Activated CD8-positive, alpha-beta T cell treated with anti-CD3 and anti-CD28 coated beads for 36 hours (primary cell): ENCODE data around the gene FHAD1. TPM values are rescaled to one million over a fixed set of nuclear protein-coding genes. Genes with fewer than 3 reads are reported as not detected.

ENCODE experiments used
- ATAC-seq: fragments of 200-7000 bp; cut with Tn5 transposase; one replicate; pipeline ENCODE4 v1.10.0; 2021; ENCODE audit warnings: mild to moderate bottlenecking, moderate library complexity
- CTCF ChIA-PET: fragments of 350-600 bp; sonication (Branson Sonifier 250); formaldehyde crosslinking; loops from one replicate; lab custom pipeline; 2021; ENCODE audit warnings: antibody characterized with exemption; lab: Charles Lee
- POLR2A ChIA-PET: fragments of 350-600 bp; sonication (Branson Sonifier 250); formaldehyde crosslinking; loops from one replicate; lab custom pipeline; 2021; ENCODE audit warnings: antibody characterized with exemption; lab: Charles Lee
- DNase-seq: peaks from one replicate; pipeline ENCODE4 v3.0.0-alpha.2; 2020
- H3K27ac Mint-ChIP-seq: one replicate; pipeline ENCODE4 v1.8.0; 2021; ENCODE audit warnings: mild to moderate bottlenecking, mixed read lengths
- H3K27me3 Mint-ChIP-seq: one replicate; pipeline ENCODE4 v1.8.0; 2021; ENCODE audit warnings: mixed read lengths
- H3K36me3 Mint-ChIP-seq: one replicate; pipeline ENCODE4 v1.8.0; 2021; ENCODE audit warnings: low read depth, mixed read lengths
- H3K4me1 Mint-ChIP-seq: one replicate; pipeline ENCODE4 v1.8.0; 2021; ENCODE audit warnings: low read depth, mixed read lengths
- H3K4me3 Mint-ChIP-seq: one replicate; pipeline ENCODE4 v1.8.0; 2021; ENCODE audit warnings: mild to moderate bottlenecking, moderate library complexity, mixed read lengths
- H3K9me3 Mint-ChIP-seq: one replicate; pipeline ENCODE4 v1.8.0; 2021; ENCODE audit warnings: mixed read lengths
- CTCF ChIP-seq: fragments of 200-600 bp; IDR thresholded peaks from one replicate; pipeline ENCODE4 v1.8.0; 2022; ENCODE audit warnings: antibody characterized with exemption, mild to moderate bottlenecking
- intact Hi-C: fragments of 100-400 bp; cut with micrococcal nuclease; formaldehyde crosslinking; loops from one replicate; pipeline ENCODE4 v1.10.0; 2022
- total RNA-seq, 2 experiments: library from RNA; stranded (reverse); gene quantifications; one replicate each; pipeline ENCODE4 v1.2.3, GENCODE V29; 2021

The FHAD1 gene
- total RNA-seq, 2 experiments from 2014 or later = 0.07 to 0.16 TPM

- H3K27me3 Mint-ChIP-seq = peaks cover 3% of the 10 kb centered on the region
- no peak overlapping the region for H3K4me3 Mint-ChIP-seq
- CTCF ChIA-PET = interaction anchor here (0.7 to 2.4 kb wide), 4 partner anchors 9 to 155 kb away, joined by 3 to 7 read pairs (median 4); no protein-coding TSS in a partner anchor
- H3K36me3 Mint-ChIP-seq = no peaks in the 10 kb centered on the region
- no peak for DNase-seq
- TF ChIP-seq CTCF = no peak
- ATAC-seq = no peak
- H3K9me3 Mint-ChIP-seq = peaks cover 2% of the 10 kb centered on the region
- H3K4me1 Mint-ChIP-seq = no peaks in the 10 kb centered on the region
- no peak overlapping the region for H3K27ac Mint-ChIP-seq
- POLR2A ChIA-PET = no interaction called here
- intact Hi-C loops = no loop called here
Measured at GRCh38 chr1:15282810-15283474, 35.9 kb downstream of the FHAD1 start.

- ATAC-seq (no peak), DNase-seq (no peak)
- no peak overlapping the region for H3K27ac Mint-ChIP-seq
- TF ChIP-seq CTCF = no peak
- ChIA-PET POLR2A (no interaction called here), CTCF (interaction anchor here (0.7 to 2.4 kb wide), 4 partner anchors 8 to 155 kb away, joined by 3 to 7 read pairs (median 4); no protein-coding TSS in a partner anchor)
- H3K36me3 Mint-ChIP-seq = no peaks in the 10 kb centered on the region
- no peak overlapping the region for H3K4me3 Mint-ChIP-seq
- intact Hi-C loops = no loop called here
- peaks cover 2% of the 10 kb centered on the region for H3K9me3 Mint-ChIP-seq
- H3K27me3 Mint-ChIP-seq = peaks cover 5% of the 10 kb centered on the region
- H3K4me1 Mint-ChIP-seq = no peaks in the 10 kb centered on the region
Measured at GRCh38 chr1:15283526-15283925, 36.5 kb downstream of the FHAD1 start.

- DNase-seq = no peak
- intact Hi-C loops = no loop called here
- Mint-ChIP-seq H3K9me3 (peaks cover 2% of the 10 kb centered on the region), H3K36me3 (no peaks in the 10 kb centered on the region), H3K4me3 (no peak overlapping the region), H3K27me3 (peaks cover 7% of the 10 kb centered on the region), H3K4me1 (peaks cover 7% of the 10 kb centered on the region), H3K27ac (no peak overlapping the region)
- TF ChIP-seq CTCF = no peak
- ATAC-seq = no peak
- CTCF ChIA-PET = no interaction called here
- POLR2A ChIA-PET = no interaction called here
Measured at GRCh38 chr1:15286452-15286851, 39.4 kb downstream of the FHAD1 start.

- Mint-ChIP-seq H3K36me3 (no peaks in the 10 kb centered on the region), H3K27me3 (peaks cover 7% of the 10 kb centered on the region), H3K4me3 (no peak overlapping the region), H3K4me1 (peaks cover 7% of the 10 kb centered on the region), H3K9me3 (peaks cover 2% of the 10 kb centered on the region), H3K27ac (no peak overlapping the region)
- no peak for TF ChIP-seq CTCF
- intact Hi-C loops = no loop called here
- ATAC-seq = no peak
- DNase-seq = no peak
- ChIA-PET CTCF (interaction anchor here (0.8 to 1.1 kb wide), 2 partner anchors 11 to 12 kb away, joined by 3 read pairs; no protein-coding TSS in a partner anchor), POLR2A (interaction anchor here (1.4 kb wide), 1 partner anchor 26 kb away, joined by 4 read pairs; no protein-coding TSS in a partner anchor)
Measured at GRCh38 chr1:15287035-15287979, 40.3 kb downstream of the FHAD1 start.
